Activated CD4-positive, alpha-beta T cell treated with anti-CD3 and anti-CD28 coated beads for 24 hours (primary cell): Measurements from ENCODE around the gene ERH.
"Not testable (repeated sequence)": the region's sequence is repeated elsewhere in the genome, so short reads cannot be mapped to it uniquely, and the experiment has no call there.

Experiments used
- DNase-seq, 2 donors: peaks; one replicate each; pipeline ENCODE4 v3.0.0-alpha.2; 2020; ENCODE audit warnings: low read depth in 2 of 2

Gene ERH

GRCh38 chr14:69398053-69398817, at the start of gene ERH, which contains the start of gene SLC39A9:
Gene ERH, minus strand, starts transcription at chr14:69398299. Its CDS starts 66 bp downstream, at chr14:69398233.
Gene SLC39A9, plus strand, starts transcription at chr14:69398692. Its CDS starts 678 bp downstream, at chr14:69399370.
- peak; percentile 84 to 88 for DNase-seq

- DNase-seq, result no peak
These were observed 45.3 kb upstream of the ERH start for GRCh38 chr14:69443296-69443805.

- no peak for DNase-seq
These were observed 43.8 kb upstream of the ERH start for GRCh38 chr14:69441948-69442347.

GRCh38 chr14:69439521-69440270, 41.6 kb upstream of the ERH start:
- no peak for DNase-seq

- no peak for DNase-seq
These were observed 34.3 kb upstream of the ERH start for GRCh38 chr14:69432364-69432763.

- DNase-seq, result no peak
These were observed 32.3 kb upstream of the ERH start for GRCh38 chr14:69430306-69430939.

- no peak for DNase-seq
These were observed 31.5 kb upstream of the ERH start for GRCh38 chr14:69429643-69430042.

GRCh38 chr14:69428289-69428998, 30.3 kb upstream of the ERH start:
- no peak for DNase-seq

GRCh38 chr14:69427596-69427995, 29.5 kb upstream of the ERH start:
- DNase-seq, result no peak

- DNase-seq, result no peak
These were observed 26.2 kb upstream of the ERH start for GRCh38 chr14:69424149-69424923.

- no peak for DNase-seq
These were observed 25.2 kb upstream of the ERH start for GRCh38 chr14:69423279-69423678.

GRCh38 chr14:69416087-69416486, 18.0 kb upstream of the ERH start:
- DNase-seq, result not testable (repeated sequence)

GRCh38 chr14:69413483-69413882, 15.4 kb upstream of the ERH start:
- DNase-seq, result no peak

GRCh38 chr14:69408331-69408960, 10.3 kb upstream of the ERH start:
- DNase-seq, result no peak

- DNase-seq, result no peak
These were observed 7.7 kb upstream of the ERH start for GRCh38 chr14:69405762-69406161.

- no peak for DNase-seq
These were observed 6.8 kb upstream of the ERH start for GRCh38 chr14:69404883-69405282.

- DNase-seq, result no peak
These were observed 6.4 kb upstream of the ERH start for GRCh38 chr14:69404478-69404877.

- no peak for DNase-seq
These were observed 3.7 kb upstream of the ERH start for GRCh38 chr14:69401841-69402240.

GRCh38 chr14:69400154-69400553, 2.1 kb upstream of the ERH start:
- no peak for DNase-seq

GRCh38 chr14:69399750-69400149, 1.7 kb upstream of the ERH start:
- DNase-seq, result no peak
